K562 (cell line): Measurements from ENCODE around the gene ARMH4. TPM values are rescaled to one million over a fixed set of nuclear protein-coding genes. Genes with fewer than 3 reads are reported as not detected.
"Not testable (repeated sequence)": the region's sequence is repeated elsewhere in the genome, so short reads cannot be mapped to it uniquely, and the experiment has no call there.

Experiments used
- ATAC-seq: fragments of 200-7000 bp; cut with Tn5 transposase; 3 replicates; pipeline ENCODE4 v1.9.1; 2020; ENCODE audit warnings: moderate library complexity
- BruUV-seq: library from RNA; stranded (reverse); fragments of 400-500 nt; replicated peaks from 2 replicates; lab custom pipeline; 2021; lab: Mats Ljungman, UMichigan
- CTCF ChIA-PET: fragments of 300-600 bp; formaldehyde crosslinking; extraction: SDS; loops from one replicate; lab custom pipeline; 2021; ENCODE audit warnings: low intra/inter-chr PET ratio; lab: Yijun Ruan, JAX
- POLR2A ChIA-PET: fragments of 300-600, 350-650 bp; sonication (Branson Sonifier 250); formaldehyde crosslinking; extraction: SDS; loops from one replicate; lab custom pipeline; 2021; ENCODE audit warnings: antibody characterized with exemption, inconsistent platforms; lab: Yijun Ruan, JAX
- DNase-seq, 4 experiments: peaks; one replicate each; pipeline versions ENCODE4 v3.0.0 to v3.0.0-alpha.2; 2011 to 2018; ENCODE audit warnings: low spot score in 3 of 4, mixed read lengths in 3 of 4; ENCODE audit errors: extremely low read depth in 1 of 4
- FAIRE-seq: peaks from 2 replicates; lab custom pipeline; 2011; peaks lifted over from hg19 to GRCh38; lab: Jason Lieb, UNC
- H2AFZ ChIP-seq: 2 replicates; pipeline ENCODE4 v1.6.0; 2011; ENCODE audit warnings: low read depth, low read length, control low read depth, inconsistent platforms
- H3K27ac ChIP-seq: fragments of 200-600 bp; 3 replicates; pipeline ENCODE4 v1.8.0; 2011; ENCODE audit warnings: low read depth, mild to moderate bottlenecking, control low read depth, inconsistent platforms, low read length, moderate library complexity, mixed read lengths; ENCODE audit errors: extremely low read depth
- H3K27me3 ChIP-seq, 2 experiments: fragments of 300-600 bp in 1 of 2; 2 replicates in 1 of 2; 3 replicates in 1 of 2; pipeline versions ENCODE4 v1.6.0 to v1.8.0; 2011; ENCODE audit warnings: inconsistent platforms in 2 of 2, low read length in 2 of 2, mild to moderate bottlenecking in 1 of 2, mixed read lengths in 1 of 2, moderate library complexity in 1 of 2; ENCODE audit not compliant: control insufficient read depth in 2 of 2, insufficient read depth in 2 of 2
- H3K36me3 ChIP-seq: fragments of 300-600 bp; 3 replicates; pipeline ENCODE4 v1.8.0; 2011; ENCODE audit warnings: mild to moderate bottlenecking, low read length, inconsistent platforms; ENCODE audit not compliant: control insufficient read depth, insufficient read depth
- H3K4me1 ChIP-seq, 2 experiments: fragments of 200-600 bp in 1 of 2; replicated peaks in 1 of 2; 2 replicates in 1 of 2; 3 replicates in 1 of 2; pipeline versions ENCODE4 v1.5.1 to v1.8.0; 2011; ENCODE audit warnings: inconsistent platforms in 2 of 2, low read length in 2 of 2, mild to moderate bottlenecking in 1 of 2, mixed read lengths in 1 of 2, moderate library complexity in 1 of 2; ENCODE audit not compliant: control insufficient read depth in 2 of 2, insufficient read depth in 2 of 2
- H3K4me2 ChIP-seq: 2 replicates; pipeline ENCODE4 v1.6.1; 2011; ENCODE audit warnings: low read length, control low read depth, inconsistent platforms, mixed read lengths; ENCODE audit not compliant: insufficient read depth
- H3K4me3 ChIP-seq: fragments of 200-600 bp; sonication (generic), shearing (Covaris generic); 2 replicates; pipeline ENCODE4 v1.5.1; 2016; ENCODE audit warnings: control low read depth, inconsistent platforms
- H3K79me2 ChIP-seq: fragments of 200-600 bp; 3 replicates; pipeline ENCODE4 v1.8.0; 2011; ENCODE audit warnings: low read length, inconsistent platforms; ENCODE audit not compliant: control insufficient read depth, insufficient read depth
- H3K9ac ChIP-seq, 2 experiments: 2 replicates each; pipeline versions ENCODE4 v1.6.0 to v1.6.1; 2011; ENCODE audit warnings: low read depth in 2 of 2, low read length in 2 of 2, control low read depth in 1 of 2, inconsistent platforms in 1 of 2, mild to moderate bottlenecking in 1 of 2, mixed read lengths in 1 of 2; ENCODE audit not compliant: insufficient read depth in 1 of 2
- H3K9me1 ChIP-seq: one replicate; pipeline ENCODE4 v1.6.0; 2011; ENCODE audit warnings: inconsistent platforms, mild to moderate bottlenecking, low read length, moderate library complexity; ENCODE audit not compliant: control insufficient read depth, insufficient read depth
- H3K9me3 ChIP-seq: replicated peaks from 2 replicates; pipeline ENCODE4 v1.5.1; 2011; ENCODE audit warnings: low read depth, low read length, inconsistent platforms; ENCODE audit not compliant: control insufficient read depth, insufficient read depth
- H4K20me1 ChIP-seq: replicated peaks from 2 replicates; pipeline ENCODE4 v1.6.1; 2011; ENCODE audit warnings: low read length, inconsistent platforms, mixed read lengths; ENCODE audit not compliant: control insufficient read depth, insufficient read depth
- C11orf30 ChIP-seq: fragments of 450-650 bp; IDR thresholded peaks from 2 replicates; pipeline ENCODE4 v1.6.1; 2016; ENCODE audit warnings: low read depth, mild to moderate bottlenecking
- HINFP ChIP-seq: fragments of 450-650 bp; conservative IDR thresholded peaks from 2 replicates; pipeline ENCODE4 v1.6.1; 2016; ENCODE audit warnings: missing genetic modification characterization, low read depth, mild to moderate bottlenecking, control low read depth, missing compliant biosample characterization
- IRF9 ChIP-seq: fragments of 450-650 bp; IDR thresholded peaks from 2 replicates; pipeline ENCODE4 v1.6.1; 2016; ENCODE audit warnings: missing biosample characterization, missing genetic modification characterization
- MAFK ChIP-seq: IDR thresholded peaks from 2 replicates; pipeline ENCODE4 v1.6.1; 2011; ENCODE audit warnings: low read length, improper control_type of control experiment
- MLX ChIP-seq, 2 experiments: fragments of 450-650 bp in 1 of 2; sonication (generic) in 1 of 2; formaldehyde crosslinking; conservative IDR thresholded peaks; 2 replicates each; pipeline versions ENCODE4 v1.4.0 to v1.8.1; 2020 to 2022; ENCODE audit warnings: mild to moderate bottlenecking in 1 of 2, missing genetic modification reagents in 1 of 2
- SAFB ChIP-seq: fragments of 200-400 bp; formaldehyde crosslinking; IDR thresholded peaks from 2 replicates; pipeline ENCODE4 v1.6.1; 2017; ENCODE audit warnings: low read depth, low read length, borderline replicate concordance
- ZNF316 ChIP-seq: fragments of 450-650 bp; IDR thresholded peaks from 2 replicates; pipeline ENCODE4 v1.6.1; 2016
- WGBS: fragments of 100-300 bp; shearing (Covaris generic); methylation state at CpG from one replicate; pipeline ENCODE4 v1.1.6; 2016; ENCODE audit warnings: low coverage, mixed read lengths; ENCODE audit not compliant: insufficient coverage; ENCODE audit errors: missing lambda C conversion rate; 5-methylcytosine and 5-hydroxymethylcytosine counted together
- in situ Hi-C: fragments of 300-500 bp; cut with MboI; formaldehyde crosslinking; loops from 4 replicates; pipeline ENCODE4 v1.15.0; 2018; ENCODE audit warnings: inconsistent platforms, mixed read lengths
- intact Hi-C: fragments of 100-400 bp; cut with micrococcal nuclease; formaldehyde crosslinking; loops from 2 replicates; pipeline ENCODE4 v1.14.2; 2022
- polyA plus RNA-seq, 8 experiments: library from polyadenylated mRNA; depleted of rRNA in 4 of 8; stranded (reverse) in 5 of 8; unstranded in 3 of 8; fragments of >200 nt; fragmentation: Nextera tagmentation in 2 of 8; fragmentation: Illumina TruSeq in 1 of 8; extraction: Ambion mirVana in 2 of 8; extraction: Trizol in 1 of 8; gene quantifications; 2 replicates each; pipeline versions ENCODE4 v1.2.1 to v1.2.3, GENCODE V29; 2011 to 2014; ENCODE audit warnings: inconsistent platforms in 1 of 8, missing spikeins in 1 of 8
- total RNA-seq, 7 experiments: library from RNA; depleted of rRNA in 6 of 7; stranded (reverse); fragments of >200 nt in 6 of 7; fragmentation: Illumina TruSeq in 2 of 7; extraction: Trizol in 2 of 7; gene quantifications; 2 replicates each; pipeline versions ENCODE4 v1.2.1 to v1.2.3, GENCODE V29; 2011 to 2021; ENCODE audit warnings: low replicate concordance in 1 of 7
- TF ChIP-seq, protein P1 (sequence below): fragments of 250-450 bp; sonication (Bioruptor Pico); IDR thresholded peaks from 2 replicates; pipeline ENCODE4 v1.8.0; 2021; ENCODE audit warnings: moderate library complexity, mild to moderate bottlenecking, inconsistent platforms
- TF ChIP-seq, protein P2 (sequence below): fragments of 450-650 bp; IDR thresholded peaks from 2 replicates; pipeline ENCODE4 v1.7.1; 2018; ENCODE audit warnings: mild to moderate bottlenecking, low read depth; ENCODE audit not compliant: partially characterized antibody

The ARMH4 gene
- total and polyA plus RNA-seq, 9 of the 15 experiments (the other 6 are each of a cell fraction or from before 2014, with no cell fraction given) = 0.06 to 0.98 (median 0.07) TPM; not detected in 2

GRCh38 chr14:58128416-58128815 is 23.6 kb downstream of the ARMH4 start (continued):
- TF ChIP-seq IRF9 (tag) (no peak), MAFK (no peak), HINFP (tag) (no peak), MLX (CRISPR knock-in tag; conservative IDR thresholded peaks at IDR 0.05) (no peak), C11orf30 (peak; percentile 35; the same call in 1 of the 2 replicates), ZNF316 (peak; percentile 50; the same call in 1 of the 2 replicates), SAFB (no peak)
- TF ChIP-seq, protein P1, sequence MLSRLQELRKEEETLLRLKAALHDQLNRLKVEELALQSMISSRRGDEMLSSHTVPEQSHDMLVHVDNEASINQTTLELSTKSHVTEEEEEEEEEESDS (CRISPR knock-in tag) = no peak
- TF ChIP-seq, protein P2, sequence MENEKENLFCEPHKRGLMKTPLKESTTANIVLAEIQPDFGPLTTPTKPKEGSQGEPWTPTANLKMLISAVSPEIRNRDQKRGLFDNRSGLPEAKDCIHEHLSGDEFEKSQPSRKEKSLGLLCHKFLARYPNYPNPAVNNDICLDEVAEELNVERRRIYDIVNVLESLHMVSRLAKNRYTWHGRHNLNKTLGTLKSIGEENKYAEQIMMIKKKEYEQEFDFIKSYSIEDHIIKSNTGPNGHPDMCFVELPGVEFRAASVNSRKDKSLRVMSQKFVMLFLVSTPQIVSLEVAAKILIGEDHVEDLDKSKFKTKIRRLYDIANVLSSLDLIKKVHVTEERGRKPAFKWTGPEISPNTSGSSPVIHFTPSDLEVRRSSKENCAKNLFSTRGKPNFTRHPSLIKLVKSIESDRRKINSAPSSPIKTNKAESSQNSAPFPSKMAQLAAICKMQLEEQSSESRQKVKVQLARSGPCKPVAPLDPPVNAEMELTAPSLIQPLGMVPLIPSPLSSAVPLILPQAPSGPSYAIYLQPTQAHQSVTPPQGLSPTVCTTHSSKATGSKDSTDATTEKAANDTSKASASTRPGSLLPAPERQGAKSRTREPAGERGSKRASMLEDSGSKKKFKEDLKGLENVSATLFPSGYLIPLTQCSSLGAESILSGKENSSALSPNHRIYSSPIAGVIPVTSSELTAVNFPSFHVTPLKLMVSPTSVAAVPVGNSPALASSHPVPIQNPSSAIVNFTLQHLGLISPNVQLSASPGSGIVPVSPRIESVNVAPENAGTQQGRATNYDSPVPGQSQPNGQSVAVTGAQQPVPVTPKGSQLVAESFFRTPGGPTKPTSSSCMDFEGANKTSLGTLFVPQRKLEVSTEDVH = no peak

DNA sequence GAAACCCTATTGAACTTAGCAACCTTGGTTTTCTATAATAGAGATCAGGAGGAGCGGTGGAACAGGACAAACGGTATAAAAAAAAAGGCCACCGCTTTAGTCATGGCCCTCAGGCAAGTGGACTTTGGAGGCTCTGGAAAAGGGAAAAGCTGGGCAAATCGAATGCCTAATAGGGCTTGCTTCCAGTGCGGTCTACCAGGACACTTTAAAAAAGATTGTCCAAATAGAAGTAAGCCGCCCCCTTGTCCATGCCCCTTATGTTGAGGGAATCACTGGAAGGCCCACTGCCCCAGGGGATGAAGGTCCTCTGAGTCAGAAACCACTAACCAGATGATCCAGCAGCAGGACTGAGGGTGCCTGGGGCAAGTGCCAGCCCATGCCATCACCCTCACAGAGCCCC is 29.5 kb downstream of the ARMH4 start:
- BruUV-seq, H3K27me3 ChIP-seq, H3K27ac ChIP-seq, ATAC-seq, POLR2A ChIA-PET, DNase-seq, H3K9ac ChIP-seq, H3K36me3 ChIP-seq, H3K4me2 ChIP-seq, intact Hi-C loops, H3K4me3 ChIP-seq, FAIRE-seq, H3K79me2 ChIP-seq, CTCF ChIA-PET, H4K20me1 ChIP-seq, H3K4me1 ChIP-seq, H2AFZ ChIP-seq, H3K9me1 ChIP-seq, H3K9me3 ChIP-seq: not testable (repeated sequence)
- in situ Hi-C loops = loop anchor here (25.0 kb wide), 1 partner anchor 240 kb away; no protein-coding TSS in a partner anchor
- 20% methylated on average over 5 of the region's 6 CpGs for WGBS
